ENCODE measurements around the gene PRR5L.

The PRR5L gene

GRCh38 chr11:36354221-36355003, 58.3 kb downstream of the PRR5L start:
- no peak for DNase-seq (ENCODE audit: low read depth in 4 of 4, low spot score in 1 of 4)

- no peak for DNase-seq (ENCODE audit: low read depth in 4 of 4, low spot score in 1 of 4)
Measured at GRCh38 chr11:36356201-36356600, 60.1 kb downstream of the PRR5L start.

- no peak for DNase-seq (ENCODE audit: low read depth in 4 of 4, low spot score in 1 of 4)
Measured at GRCh38 chr11:36357831-36358230, 61.7 kb downstream of the PRR5L start.

- DNase-seq (ENCODE audit: low read depth in 4 of 4, low spot score in 1 of 4), result no peak
Measured at GRCh38 chr11:36358436-36358835, 62.3 kb downstream of the PRR5L start.

- DNase-seq (ENCODE audit: low read depth in 4 of 4, low spot score in 1 of 4), result no peak
Measured at GRCh38 chr11:36360318-36360717, 64.2 kb downstream of the PRR5L start.

- no peak for DNase-seq (ENCODE audit: low read depth in 4 of 4, low spot score in 1 of 4)
Measured at GRCh38 chr11:36360826-36361415, 64.8 kb downstream of the PRR5L start.

- DNase-seq (ENCODE audit: low read depth in 4 of 4, low spot score in 1 of 4), result no peak
Measured at GRCh38 chr11:36361472-36361871, 65.4 kb downstream of the PRR5L start.

GRCh38 chr11:36361901-36362391, 65.9 kb downstream of the PRR5L start:
- no peak for DNase-seq (ENCODE audit: low read depth in 4 of 4, low spot score in 1 of 4)

GRCh38 chr11:36362902-36363301, 66.8 kb downstream of the PRR5L start:
- no peak for DNase-seq (ENCODE audit: low read depth in 4 of 4, low spot score in 1 of 4)

- no peak for DNase-seq (ENCODE audit: low read depth in 4 of 4, low spot score in 1 of 4)
Measured at GRCh38 chr11:36363361-36364268, 67.5 kb downstream of the PRR5L start.

GRCh38 chr11:36364551-36365325, 68.7 kb downstream of the PRR5L start:
- DNase-seq (ENCODE audit: low read depth in 4 of 4, low spot score in 1 of 4), result no peak

GRCh38 chr11:36365907-36366306, 69.8 kb downstream of the PRR5L start:
- no peak for DNase-seq (ENCODE audit: low read depth in 4 of 4, low spot score in 1 of 4)

GRCh38 chr11:36367806-36368680, 72.0 kb downstream of the PRR5L start:
- no peak for DNase-seq (ENCODE audit: low read depth in 4 of 4, low spot score in 1 of 4)

GRCh38 chr11:36371181-36371580, 75.1 kb downstream of the PRR5L start:
- DNase-seq (ENCODE audit: low read depth in 4 of 4, low spot score in 1 of 4), result no peak

GRCh38 chr11:36371590-36371989, 75.5 kb downstream of the PRR5L start:
- no peak for DNase-seq (ENCODE audit: low read depth in 4 of 4, low spot score in 1 of 4)

- no peak for DNase-seq (ENCODE audit: low read depth in 4 of 4, low spot score in 1 of 4)
Measured at GRCh38 chr11:36372101-36372771, 76.1 kb downstream of the PRR5L start.

GRCh38 chr11:36373016-36374010, 77.2 kb downstream of the PRR5L start:
- DNase-seq (ENCODE audit: low read depth in 4 of 4, low spot score in 1 of 4), result no peak

- no peak for DNase-seq (ENCODE audit: low read depth in 4 of 4, low spot score in 1 of 4)
Measured at GRCh38 chr11:36374726-36375125, 78.6 kb downstream of the PRR5L start.

All from stimulated activated CD4-positive, alpha-beta T cell treated with anti-CD3 and anti-CD28 coated beads, Interleukin-1b, Interleukin-23, amount 100 ng/mL, for 24 hours (primary cell).